HCT116 (cell line): ENCODE measurements around the gene SLC6A13. TPM values are rescaled to one million over a fixed set of nuclear protein-coding genes. Genes with fewer than 3 reads are reported as not detected.

Source experiments
- ATAC-seq: fragments of 200-7000 bp; cut with Tn5 transposase; 2 replicates; pipeline ENCODE4 v1.9.1; 2020; ENCODE audit warnings: mild to moderate bottlenecking, moderate library complexity
- BruUV-seq: library from RNA; stranded (reverse); fragments of 400-500 nt; replicated peaks from 2 replicates; lab custom pipeline; 2021; lab: Mats Ljungman, UMichigan
- CTCF ChIA-PET: fragments of 300-600 bp; sonication (Branson Sonifier 250); formaldehyde crosslinking; loops from one replicate; lab custom pipeline; 2021; ENCODE audit warnings: antibody characterized with exemption; lab: Charles Lee
- POLR2A ChIA-PET: fragments of 300-600, 350-600 bp; sonication (Branson Sonifier 250); formaldehyde crosslinking; loops from one replicate; lab custom pipeline; 2021; ENCODE audit warnings: antibody characterized with exemption; lab: Charles Lee
- RAD21 ChIA-PET, 2 experiments: fragments of 300-600 bp; sonication (Branson Sonifier 250); formaldehyde crosslinking; loops; one replicate each; lab custom pipeline; 2023; ENCODE audit warnings: low total read pairs in 2 of 2; ENCODE audit not compliant: uncharacterized antibody in 2 of 2, unreplicated experiment in 2 of 2, low non-redundant PET in 1 of 2; lab: Charles Lee
- DNase-seq: peaks from one replicate; pipeline ENCODE4 v3.0.0-alpha.2; 2010; ENCODE audit warnings: low read depth, low spot score
- H2AFZ ChIP-seq: fragments of 200-600 bp; shearing (Covaris generic), sonication (generic); 2 replicates; pipeline ENCODE4 v1.6.1; 2017; ENCODE audit warnings: low read depth, mixed run types, mixed read lengths, antibody characterized with exemption, low read length; ENCODE audit not compliant: poor library complexity, severe bottlenecking
- H3K27ac ChIP-seq: 2 replicates; pipeline ENCODE4 v1.5.1; 2012; ENCODE audit warnings: low read depth, low read length
- H3K27me3 ChIP-seq: fragments of 200-600 bp; sonication (generic); 2 replicates; pipeline ENCODE4 v1.6.1; 2016; ENCODE audit warnings: mixed run types, low read length, mixed read lengths; ENCODE audit not compliant: insufficient read depth
- H3K36me3 ChIP-seq, 2 experiments: fragments of 200-500 bp in 1 of 2; fragments of 200-600 bp in 1 of 2; sonication (Bioruptor generic) in 1 of 2; sonication (generic) in 1 of 2; 2 replicates each; pipeline versions ENCODE4 v1.5.1 to v1.6.1; 2014 to 2016; ENCODE audit warnings: low read length in 2 of 2, inconsistent platforms in 1 of 2, mixed read lengths in 1 of 2, mixed run types in 1 of 2; ENCODE audit not compliant: insufficient read depth in 2 of 2, control insufficient read depth in 1 of 2
- H3K4me1 ChIP-seq, 2 experiments: fragments of 200-600 bp in 1 of 2; sonication (generic) in 1 of 2; 2 replicates each; pipeline versions ENCODE4 v1.5.1 to v1.6.1; 2012 to 2017; ENCODE audit warnings: low read length in 2 of 2, inconsistent platforms in 1 of 2, mild to moderate bottlenecking in 1 of 2, mixed read lengths in 1 of 2, mixed run types in 1 of 2, moderate library complexity in 1 of 2; ENCODE audit not compliant: insufficient read depth in 2 of 2, control insufficient read depth in 1 of 2
- H3K4me2 ChIP-seq: fragments of 200-600 bp; sonication (generic); 2 replicates; pipeline ENCODE4 v1.6.1; 2017; ENCODE audit warnings: mixed run types, low read length, mixed read lengths
- H3K4me3 ChIP-seq, 2 experiments: fragments of 200-600 bp in 1 of 2; sonication (generic) in 1 of 2; replicated peaks in 1 of 2; 2 replicates each; pipeline ENCODE4 v1.5.1; 2011 to 2016; ENCODE audit warnings: low read length in 2 of 2, control low read depth in 1 of 2, low read depth in 1 of 2, mild to moderate bottlenecking in 1 of 2, mixed read lengths in 1 of 2, mixed run types in 1 of 2
- H3K79me2 ChIP-seq: fragments of 200-600 bp; sonication (generic); 2 replicates; pipeline ENCODE4 v1.6.1; 2017; ENCODE audit warnings: mild to moderate bottlenecking, mixed run types, low read length, moderate library complexity, mixed read lengths; ENCODE audit not compliant: insufficient read depth
- H3K9ac ChIP-seq: fragments of 200-600 bp; sonication (generic); 2 replicates; pipeline ENCODE4 v1.6.1; 2016; ENCODE audit warnings: low read length, mixed read lengths
- H3K9me2 ChIP-seq: fragments of 200-600 bp; sonication (generic), shearing (Covaris generic); 2 replicates; pipeline ENCODE4 v1.6.1; 2017; ENCODE audit warnings: mixed run types, mild to moderate bottlenecking, moderate library complexity; ENCODE audit not compliant: insufficient read depth
- H3K9me3 ChIP-seq, 2 experiments: fragments of 200-500 bp in 1 of 2; fragments of 200-600 bp in 1 of 2; sonication (Bioruptor generic) in 1 of 2; sonication (generic) in 1 of 2; 2 replicates each; pipeline ENCODE4 v1.6.1; 2014 to 2017; ENCODE audit warnings: low read length in 2 of 2, mixed read lengths in 2 of 2, inconsistent platforms in 1 of 2, low read depth in 1 of 2, mild to moderate bottlenecking in 1 of 2, mixed run types in 1 of 2, moderate library complexity in 1 of 2; ENCODE audit not compliant: control insufficient read depth in 1 of 2, insufficient read depth in 1 of 2
- H4K20me1 ChIP-seq: fragments of 200-600 bp; sonication (generic), shearing (Covaris generic); 2 replicates; pipeline ENCODE4 v1.6.1; 2017; ENCODE audit warnings: mixed run types, mild to moderate bottlenecking, moderate library complexity; ENCODE audit not compliant: insufficient read depth
- CEBPB ChIP-seq: IDR thresholded peaks from 2 replicates; pipeline ENCODE4 v1.6.1; 2012; ENCODE audit warnings: low read depth
- EZH2 ChIP-seq: fragments of 200-600 bp; sonication (generic); IDR thresholded peaks from 2 replicates; pipeline ENCODE4 v1.6.1; 2017; ENCODE audit warnings: antibody characterized with exemption, mixed run types
- FOSL1 ChIP-seq: IDR thresholded peaks from 2 replicates; pipeline ENCODE4 v1.6.1; 2012; ENCODE audit warnings: low read depth
- POLR2A ChIP-seq: IDR thresholded peaks from 2 replicates; pipeline ENCODE4 v1.7.0; 2011; ENCODE audit warnings: borderline replicate concordance; ENCODE audit not compliant: insufficient read depth, insufficient read length; ENCODE audit errors: extremely low read depth
- SIN3A ChIP-seq: IDR thresholded peaks from 2 replicates; pipeline ENCODE4 v1.6.1; 2012; ENCODE audit warnings: low read depth
- SP1 ChIP-seq: IDR thresholded peaks from 2 replicates; pipeline ENCODE4 v1.6.1; 2012; ENCODE audit warnings: low read depth
- SRF ChIP-seq: IDR thresholded peaks from 2 replicates; pipeline ENCODE4 v1.6.1; 2012; ENCODE audit warnings: low read depth
- YY1 ChIP-seq: IDR thresholded peaks from 2 replicates; pipeline ENCODE4 v1.6.1; 2011; ENCODE audit warnings: low read length, low read depth, moderate library complexity, mild to moderate bottlenecking; ENCODE audit not compliant: insufficient replicate concordance; ENCODE audit errors: extremely low read depth
- ZFX ChIP-seq: fragments of 450-650 bp; IDR thresholded peaks from 2 replicates; pipeline ENCODE4 v1.6.1; 2017
- ZNF274 ChIP-seq: fragments of 200-500 bp; sonication (Bioruptor generic); IDR thresholded peaks from 2 replicates; pipeline ENCODE4 v1.6.1; 2014; ENCODE audit warnings: mild to moderate bottlenecking, low read depth, low read length, inconsistent platforms
- intact Hi-C: fragments of 100-400 bp; cut with micrococcal nuclease; formaldehyde crosslinking; loops from 2 replicates; pipeline ENCODE4 v1.10.0; 2022
- total RNA-seq: library from RNA; stranded (reverse); gene quantifications from one replicate; pipeline ENCODE4 v1.2.1, GENCODE V29; 2021; ENCODE audit not compliant: unreplicated experiment
- TF ChIP-seq, protein P1 (sequence below): IDR thresholded peaks from 2 replicates; pipeline ENCODE4 v1.6.1; 2012; ENCODE audit warnings: low read depth
- TF ChIP-seq, protein P2 (sequence below), 3 experiments: fragments of 200-600 bp in 1 of 3; sonication (generic) in 1 of 3; IDR thresholded peaks in 2 of 3; conservative IDR thresholded peaks in 1 of 3; 2 replicates each; pipeline ENCODE4 v1.5.1; 2012 to 2017; ENCODE audit warnings: low read depth in 2 of 3, low read length in 2 of 3, antibody characterized with exemption in 1 of 3, borderline replicate concordance in 1 of 3, control low read depth in 1 of 3, mild to moderate bottlenecking in 1 of 3, mixed read lengths in 1 of 3, mixed run types in 1 of 3, moderate library complexity in 1 of 3; ENCODE audit not compliant: insufficient read depth in 1 of 3
- TF ChIP-seq, protein P3 (sequence below): IDR thresholded peaks from 2 replicates; pipeline ENCODE4 v1.6.1; 2011; ENCODE audit warnings: mild to moderate bottlenecking, low read length, moderate library complexity; ENCODE audit not compliant: insufficient replicate concordance; ENCODE audit errors: extremely low read depth
- TF ChIP-seq, protein P4 (sequence below): IDR thresholded peaks from 2 replicates; pipeline ENCODE4 v1.6.1; 2012
- TF ChIP-seq, protein P5 (sequence below): IDR thresholded peaks from 2 replicates; pipeline ENCODE4 v1.6.1; 2012

The SLC6A13 gene
- total RNA-seq, 1 experiment from 2014 or later = 0.39 TPM

DNA sequence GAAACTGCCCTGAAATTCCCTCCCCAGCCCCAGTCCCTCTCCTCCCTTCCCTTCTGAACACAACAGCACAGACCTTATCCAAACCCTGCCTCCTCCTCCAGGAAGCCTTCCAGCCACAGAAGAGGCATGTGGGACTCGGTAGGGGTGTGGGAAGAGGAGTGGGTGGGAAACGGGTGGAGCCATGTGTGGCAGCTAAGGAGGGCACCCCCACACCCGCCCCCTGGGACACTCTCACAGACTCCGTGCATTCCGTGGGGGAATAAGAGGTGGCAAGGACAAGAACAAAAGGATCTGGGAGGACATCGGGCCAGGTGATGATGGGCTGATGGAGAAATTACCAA, 73.0 kb downstream of the SLC6A13 start (continued):
- TF ChIP-seq SRF = no peak
- TF ChIP-seq SIN3A = no peak
- no peak for TF ChIP-seq FOSL1
- TF ChIP-seq POLR2A = no peak
- TF ChIP-seq, protein P1, sequence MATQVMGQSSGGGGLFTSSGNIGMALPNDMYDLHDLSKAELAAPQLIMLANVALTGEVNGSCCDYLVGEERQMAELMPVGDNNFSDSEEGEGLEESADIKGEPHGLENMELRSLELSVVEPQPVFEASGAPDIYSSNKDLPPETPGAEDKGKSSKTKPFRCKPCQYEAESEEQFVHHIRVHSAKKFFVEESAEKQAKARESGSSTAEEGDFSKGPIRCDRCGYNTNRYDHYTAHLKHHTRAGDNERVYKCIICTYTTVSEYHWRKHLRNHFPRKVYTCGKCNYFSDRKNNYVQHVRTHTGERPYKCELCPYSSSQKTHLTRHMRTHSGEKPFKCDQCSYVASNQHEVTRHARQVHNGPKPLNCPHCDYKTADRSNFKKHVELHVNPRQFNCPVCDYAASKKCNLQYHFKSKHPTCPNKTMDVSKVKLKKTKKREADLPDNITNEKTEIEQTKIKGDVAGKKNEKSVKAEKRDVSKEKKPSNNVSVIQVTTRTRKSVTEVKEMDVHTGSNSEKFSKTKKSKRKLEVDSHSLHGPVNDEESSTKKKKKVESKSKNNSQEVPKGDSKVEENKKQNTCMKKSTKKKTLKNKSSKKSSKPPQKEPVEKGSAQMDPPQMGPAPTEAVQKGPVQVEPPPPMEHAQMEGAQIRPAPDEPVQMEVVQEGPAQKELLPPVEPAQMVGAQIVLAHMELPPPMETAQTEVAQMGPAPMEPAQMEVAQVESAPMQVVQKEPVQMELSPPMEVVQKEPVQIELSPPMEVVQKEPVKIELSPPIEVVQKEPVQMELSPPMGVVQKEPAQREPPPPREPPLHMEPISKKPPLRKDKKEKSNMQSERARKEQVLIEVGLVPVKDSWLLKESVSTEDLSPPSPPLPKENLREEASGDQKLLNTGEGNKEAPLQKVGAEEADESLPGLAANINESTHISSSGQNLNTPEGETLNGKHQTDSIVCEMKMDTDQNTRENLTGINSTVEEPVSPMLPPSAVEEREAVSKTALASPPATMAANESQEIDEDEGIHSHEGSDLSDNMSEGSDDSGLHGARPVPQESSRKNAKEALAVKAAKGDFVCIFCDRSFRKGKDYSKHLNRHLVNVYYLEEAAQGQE = no peak
- TF ChIP-seq, all 23 proteins: peak for 0

DNA sequence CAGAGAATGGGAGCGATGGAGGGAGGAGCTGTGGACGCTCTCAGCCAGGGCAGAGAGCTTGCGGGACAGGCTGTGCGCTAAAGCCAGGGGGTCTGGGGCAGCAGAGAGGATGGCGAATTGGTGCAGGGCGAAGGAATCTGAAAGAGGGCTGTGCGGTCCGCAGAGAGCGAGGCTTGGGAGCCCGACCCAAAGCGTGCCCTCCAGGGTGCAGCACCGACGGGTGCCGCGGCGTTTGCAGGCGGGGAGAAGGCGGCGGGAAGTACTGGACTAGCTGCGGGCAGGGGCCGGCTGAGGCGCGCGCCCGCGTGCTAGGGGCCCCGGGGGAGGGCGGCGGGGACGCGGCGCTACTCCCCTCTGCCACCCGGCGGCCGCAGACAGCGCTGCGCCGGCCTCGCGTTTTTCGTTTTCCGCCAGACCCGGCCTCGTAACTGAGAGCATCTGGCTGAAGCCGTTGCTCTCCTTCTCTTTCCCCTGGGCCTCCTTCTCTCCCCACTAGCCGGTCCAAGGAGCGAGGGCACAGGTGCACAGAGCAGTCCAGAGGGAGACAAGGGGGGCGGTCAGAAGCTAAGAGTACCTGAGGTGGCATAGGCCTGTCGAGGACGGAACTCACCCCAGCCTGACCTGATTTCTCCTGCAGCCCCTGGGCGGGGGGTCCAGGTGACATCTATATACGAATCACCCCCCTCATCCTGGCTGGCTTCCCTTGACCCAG, 73.6 kb downstream of the SLC6A13 start:
- intact Hi-C loops = no loop called here
- CTCF ChIA-PET = no interaction called here
- Histone ChIP-seq H2AFZ (peak overlapping the region; percentile 85), H3K27me3 (no peaks in the 10 kb centered on the region), H3K79me2 (no peaks in the 10 kb centered on the region), H4K20me1 (no peaks in the 10 kb centered on the region), H3K27ac (no peak overlapping the region; the same call in 1 of the 2 replicates), H3K4me2 (peak overlapping the region; percentile 62), H3K36me3 (no peaks in the 10 kb centered on the region), H3K4me1 (peaks cover 0 to 8% of the 10 kb centered on the region in 2 experiments; a peak in 2 of 4 replicates), H3K4me3 (no peak overlapping the region), H3K9me2 (no peaks in the 10 kb centered on the region), H3K9ac (no peak overlapping the region), H3K9me3 (no peaks in the 10 kb centered on the region)
- POLR2A ChIA-PET = interaction anchor here (0.9 kb wide), 1 partner anchor 30 kb away, joined by 3 read pairs; no protein-coding TSS in a partner anchor
- ATAC-seq = peak; percentile 91
- RAD21 ChIA-PET = no interaction called here
- no peak for DNase-seq
- no TSS peak for BruUV-seq
- TF ChIP-seq ZNF274 = no peak
- no peak for TF ChIP-seq FOSL1
- TF ChIP-seq EZH2 = no peak
- TF ChIP-seq YY1 = no peak
- TF ChIP-seq, protein P2, sequence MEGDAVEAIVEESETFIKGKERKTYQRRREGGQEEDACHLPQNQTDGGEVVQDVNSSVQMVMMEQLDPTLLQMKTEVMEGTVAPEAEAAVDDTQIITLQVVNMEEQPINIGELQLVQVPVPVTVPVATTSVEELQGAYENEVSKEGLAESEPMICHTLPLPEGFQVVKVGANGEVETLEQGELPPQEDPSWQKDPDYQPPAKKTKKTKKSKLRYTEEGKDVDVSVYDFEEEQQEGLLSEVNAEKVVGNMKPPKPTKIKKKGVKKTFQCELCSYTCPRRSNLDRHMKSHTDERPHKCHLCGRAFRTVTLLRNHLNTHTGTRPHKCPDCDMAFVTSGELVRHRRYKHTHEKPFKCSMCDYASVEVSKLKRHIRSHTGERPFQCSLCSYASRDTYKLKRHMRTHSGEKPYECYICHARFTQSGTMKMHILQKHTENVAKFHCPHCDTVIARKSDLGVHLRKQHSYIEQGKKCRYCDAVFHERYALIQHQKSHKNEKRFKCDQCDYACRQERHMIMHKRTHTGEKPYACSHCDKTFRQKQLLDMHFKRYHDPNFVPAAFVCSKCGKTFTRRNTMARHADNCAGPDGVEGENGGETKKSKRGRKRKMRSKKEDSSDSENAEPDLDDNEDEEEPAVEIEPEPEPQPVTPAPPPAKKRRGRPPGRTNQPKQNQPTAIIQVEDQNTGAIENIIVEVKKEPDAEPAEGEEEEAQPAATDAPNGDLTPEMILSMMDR (IDR thresholded peaks at IDR 0.05 in 2 of 3, conservative IDR thresholded peaks at IDR 0.05 in 1 of 3; ENCODE audit: borderline replicate concordance in 1 of 3, insufficient read depth in 1 of 3, low read depth in 2 of 3, low read length in 2 of 3) = peak; percentile 17 to 68 (median 63); a peak in 4 of 6 replicates
- TF ChIP-seq, protein P3, sequence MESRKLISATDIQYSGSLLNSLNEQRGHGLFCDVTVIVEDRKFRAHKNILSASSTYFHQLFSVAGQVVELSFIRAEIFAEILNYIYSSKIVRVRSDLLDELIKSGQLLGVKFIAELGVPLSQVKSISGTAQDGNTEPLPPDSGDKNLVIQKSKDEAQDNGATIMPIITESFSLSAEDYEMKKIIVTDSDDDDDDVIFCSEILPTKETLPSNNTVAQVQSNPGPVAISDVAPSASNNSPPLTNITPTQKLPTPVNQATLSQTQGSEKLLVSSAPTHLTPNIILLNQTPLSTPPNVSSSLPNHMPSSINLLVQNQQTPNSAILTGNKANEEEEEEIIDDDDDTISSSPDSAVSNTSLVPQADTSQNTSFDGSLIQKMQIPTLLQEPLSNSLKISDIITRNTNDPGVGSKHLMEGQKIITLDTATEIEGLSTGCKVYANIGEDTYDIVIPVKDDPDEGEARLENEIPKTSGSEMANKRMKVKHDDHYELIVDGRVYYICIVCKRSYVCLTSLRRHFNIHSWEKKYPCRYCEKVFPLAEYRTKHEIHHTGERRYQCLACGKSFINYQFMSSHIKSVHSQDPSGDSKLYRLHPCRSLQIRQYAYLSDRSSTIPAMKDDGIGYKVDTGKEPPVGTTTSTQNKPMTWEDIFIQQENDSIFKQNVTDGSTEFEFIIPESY = no peak
- peak; percentile 21; the same call in 1 of the 2 replicates for TF ChIP-seq ZFX
- no peak for TF ChIP-seq SP1
- TF ChIP-seq CEBPB = no peak
- TF ChIP-seq, protein P4, sequence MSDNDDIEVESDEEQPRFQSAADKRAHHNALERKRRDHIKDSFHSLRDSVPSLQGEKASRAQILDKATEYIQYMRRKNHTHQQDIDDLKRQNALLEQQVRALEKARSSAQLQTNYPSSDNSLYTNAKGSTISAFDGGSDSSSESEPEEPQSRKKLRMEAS = no peak
- TF ChIP-seq POLR2A = no peak
- TF ChIP-seq, protein P5, sequence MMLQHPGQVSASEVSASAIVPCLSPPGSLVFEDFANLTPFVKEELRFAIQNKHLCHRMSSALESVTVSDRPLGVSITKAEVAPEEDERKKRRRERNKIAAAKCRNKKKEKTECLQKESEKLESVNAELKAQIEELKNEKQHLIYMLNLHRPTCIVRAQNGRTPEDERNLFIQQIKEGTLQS = no peak
